OCI-LY3 (cell line): Measurements from ENCODE around the gene SLC8A1.

Source experiments
- H2AFZ ChIP-seq: fragments of 200-600, 300-600 bp; shearing (Covaris generic); 2 replicates; pipeline ENCODE4 v1.6.0; 2014; ENCODE audit warnings: antibody characterized with exemption, low read depth, low read length
- H3K27ac ChIP-seq: fragments of 200-600, 300-600 bp; sonication (generic); 2 replicates; pipeline ENCODE4 v1.5.1; 2014; ENCODE audit warnings: mild to moderate bottlenecking, low read length, moderate library complexity, mixed read lengths
- H3K27me3 ChIP-seq: fragments of 200-600, 300-600 bp; sonication (generic); 2 replicates; pipeline ENCODE4 v1.6.1; 2014; ENCODE audit warnings: low read depth, low read length, mixed read lengths
- H3K36me3 ChIP-seq: fragments of 200-600, 300-600 bp; sonication (generic); replicated peaks from 2 replicates; pipeline ENCODE3; 2014; ENCODE audit warnings: low read depth, low read length, mixed read lengths
- H3K4me1 ChIP-seq: fragments of 300-600, 200-600 bp; sonication (generic); 2 replicates; pipeline ENCODE4 v1.6.1; 2014; ENCODE audit warnings: low read length, mixed read lengths
- H3K4me2 ChIP-seq: fragments of 200-600, 300-600 bp; sonication (generic); 2 replicates; pipeline ENCODE4 v1.6.1; 2014; ENCODE audit warnings: low read length, mixed read lengths
- H3K4me3 ChIP-seq: fragments of 300-600, 200-600 bp; sonication (generic); 2 replicates; pipeline ENCODE4 v1.5.1; 2014; ENCODE audit warnings: antibody characterized with exemption, mild to moderate bottlenecking, low read length, moderate library complexity
- H3K79me2 ChIP-seq: fragments of 300-600, 200-600 bp; shearing (Covaris generic); 2 replicates; pipeline ENCODE4 v1.6.1; 2014; ENCODE audit warnings: mild to moderate bottlenecking, low read length, mixed read lengths
- H3K9ac ChIP-seq: fragments of 300-600, 200-600 bp; shearing (Covaris generic); 2 replicates; pipeline ENCODE4 v1.6.0; 2014; ENCODE audit warnings: mild to moderate bottlenecking, low read length, moderate library complexity
- H3K9me3 ChIP-seq: fragments of 200-600, 300-600 bp; shearing (Covaris generic); 2 replicates; pipeline ENCODE4 v1.6.1; 2014; ENCODE audit warnings: low read length, mixed read lengths; ENCODE audit not compliant: insufficient read depth
- H4K20me1 ChIP-seq: fragments of 200-600, 300-600 bp; sonication (generic); 2 replicates; pipeline ENCODE4 v1.6.1; 2016; ENCODE audit warnings: low read length, mixed read lengths; ENCODE audit not compliant: insufficient read depth
- EZH2phosphoT487 ChIP-seq: fragments of 200-600 bp; shearing (Covaris generic); IDR thresholded peaks from 2 replicates; pipeline ENCODE4 v1.6.1; 2018; ENCODE audit warnings: antibody characterized with exemption, mixed run types, low read depth
- TF ChIP-seq, protein P1 (sequence below): fragments of 200-600, 300-600 bp; sonication (generic); IDR thresholded peaks from 2 replicates; pipeline ENCODE4 v1.5.1; 2014; ENCODE audit warnings: antibody characterized with exemption, low read length, low read depth

SLC8A1 gene

DNA sequence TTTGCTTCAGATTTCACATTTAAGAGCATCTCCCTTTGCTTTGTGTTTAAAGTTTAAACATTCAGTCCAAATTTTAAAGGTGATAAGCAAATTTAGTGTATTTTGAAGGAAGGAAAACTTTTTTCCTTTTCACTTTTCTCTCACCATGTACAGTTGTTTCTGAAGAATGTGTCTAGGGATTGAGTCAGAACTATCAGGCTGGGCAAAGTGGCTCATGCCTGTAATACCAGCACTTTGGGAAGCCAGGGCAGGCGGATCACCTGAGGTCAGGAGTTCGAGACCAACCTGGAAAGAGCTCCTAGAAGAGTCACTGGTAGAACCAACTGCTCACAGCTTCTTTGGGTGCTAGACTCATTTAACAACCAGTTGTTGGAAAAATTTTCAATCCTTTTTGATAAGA lies 345.8 kb downstream of the SLC8A1 start:
- peaks cover 27% of the 10 kb centered on the region for H3K27me3 ChIP-seq
- H3K79me2 ChIP-seq, result no peaks in the 10 kb centered on the region
- no peak overlapping the region for H3K4me3 ChIP-seq
- peaks cover 22% of the 10 kb centered on the region for H3K4me1 ChIP-seq
- H3K27ac ChIP-seq, result no peak overlapping the region
- no peaks in the 10 kb centered on the region for H4K20me1 ChIP-seq
- H3K4me2 ChIP-seq, result no peak overlapping the region
- no peaks in the 10 kb centered on the region for H3K9me3 ChIP-seq
- H3K9ac ChIP-seq, result no peak overlapping the region
- no peaks in the 10 kb centered on the region for H3K36me3 ChIP-seq
- H2AFZ ChIP-seq, result no peak overlapping the region
- TF ChIP-seq, protein P1, sequence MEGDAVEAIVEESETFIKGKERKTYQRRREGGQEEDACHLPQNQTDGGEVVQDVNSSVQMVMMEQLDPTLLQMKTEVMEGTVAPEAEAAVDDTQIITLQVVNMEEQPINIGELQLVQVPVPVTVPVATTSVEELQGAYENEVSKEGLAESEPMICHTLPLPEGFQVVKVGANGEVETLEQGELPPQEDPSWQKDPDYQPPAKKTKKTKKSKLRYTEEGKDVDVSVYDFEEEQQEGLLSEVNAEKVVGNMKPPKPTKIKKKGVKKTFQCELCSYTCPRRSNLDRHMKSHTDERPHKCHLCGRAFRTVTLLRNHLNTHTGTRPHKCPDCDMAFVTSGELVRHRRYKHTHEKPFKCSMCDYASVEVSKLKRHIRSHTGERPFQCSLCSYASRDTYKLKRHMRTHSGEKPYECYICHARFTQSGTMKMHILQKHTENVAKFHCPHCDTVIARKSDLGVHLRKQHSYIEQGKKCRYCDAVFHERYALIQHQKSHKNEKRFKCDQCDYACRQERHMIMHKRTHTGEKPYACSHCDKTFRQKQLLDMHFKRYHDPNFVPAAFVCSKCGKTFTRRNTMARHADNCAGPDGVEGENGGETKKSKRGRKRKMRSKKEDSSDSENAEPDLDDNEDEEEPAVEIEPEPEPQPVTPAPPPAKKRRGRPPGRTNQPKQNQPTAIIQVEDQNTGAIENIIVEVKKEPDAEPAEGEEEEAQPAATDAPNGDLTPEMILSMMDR, result no peak
- TF ChIP-seq EZH2phosphoT487, result no peak

DNA sequence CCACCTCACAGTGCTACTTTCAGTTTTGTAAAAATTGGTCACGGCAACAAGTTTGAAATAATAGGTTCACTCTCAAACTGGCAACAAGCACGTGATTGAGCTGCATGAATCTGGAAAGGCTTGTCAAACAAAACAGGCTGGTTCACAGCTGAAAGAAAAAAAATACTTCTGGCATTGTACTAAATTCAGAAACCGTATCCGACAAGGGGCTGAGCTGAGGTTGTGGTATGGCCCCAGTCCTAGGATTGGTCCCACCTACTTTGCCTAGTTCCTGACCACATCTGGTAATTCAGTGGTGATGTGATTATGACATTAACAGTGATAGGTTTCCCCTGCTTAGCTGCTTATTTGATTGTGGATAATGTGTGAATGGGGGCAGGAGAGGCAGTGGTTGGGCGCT lies 346.3 kb downstream of the SLC8A1 start:
- H3K4me2 ChIP-seq, result no peak overlapping the region
- no peak overlapping the region for H3K9ac ChIP-seq
- H3K27me3 ChIP-seq, result peaks cover 27% of the 10 kb centered on the region
- no peaks in the 10 kb centered on the region for H3K79me2 ChIP-seq
- H2AFZ ChIP-seq, result no peak overlapping the region
- H4K20me1 ChIP-seq, result no peaks in the 10 kb centered on the region
- TF ChIP-seq EZH2phosphoT487, result no peak
- TF ChIP-seq, protein P1, result no peak
- no peaks in the 10 kb centered on the region for H3K36me3 ChIP-seq
- no peak overlapping the region for H3K27ac ChIP-seq
- no peak overlapping the region for H3K4me3 ChIP-seq
- H3K9me3 ChIP-seq, result no peaks in the 10 kb centered on the region
- peaks cover 26% of the 10 kb centered on the region for H3K4me1 ChIP-seq

DNA sequence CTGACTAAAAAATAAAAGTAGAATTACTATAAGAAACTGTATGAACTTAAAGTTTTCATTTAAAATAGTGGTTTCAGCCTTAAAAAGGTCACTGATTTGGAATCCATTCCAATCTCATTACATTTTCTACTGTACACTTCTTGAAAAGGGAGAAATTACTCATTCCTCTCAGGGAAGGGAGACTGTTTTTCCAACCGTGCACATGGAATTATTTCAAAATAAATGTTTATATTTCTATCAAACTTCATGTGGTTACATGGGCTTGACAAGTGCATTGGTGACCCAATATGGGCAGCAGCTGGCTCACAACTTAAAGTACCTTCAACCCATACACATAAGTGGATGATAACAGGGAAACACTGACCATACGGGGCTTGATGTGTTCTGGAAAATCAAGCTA lies 348.3 kb downstream of the SLC8A1 start:
- H2AFZ ChIP-seq, result no peak overlapping the region
- H3K79me2 ChIP-seq, result no peaks in the 10 kb centered on the region
- H3K4me2 ChIP-seq, result no peak overlapping the region
- H3K27ac ChIP-seq, result no peak overlapping the region
- H4K20me1 ChIP-seq, result no peaks in the 10 kb centered on the region
- no peak for TF ChIP-seq EZH2phosphoT487
- TF ChIP-seq, protein P1, result no peak
- H3K4me3 ChIP-seq, result no peak overlapping the region
- H3K36me3 ChIP-seq, result no peaks in the 10 kb centered on the region
- H3K9ac ChIP-seq, result no peak overlapping the region
- H3K4me1 ChIP-seq, result peaks cover 31% of the 10 kb centered on the region
- peaks cover 39% of the 10 kb centered on the region for H3K27me3 ChIP-seq
- no peaks in the 10 kb centered on the region for H3K9me3 ChIP-seq

DNA sequence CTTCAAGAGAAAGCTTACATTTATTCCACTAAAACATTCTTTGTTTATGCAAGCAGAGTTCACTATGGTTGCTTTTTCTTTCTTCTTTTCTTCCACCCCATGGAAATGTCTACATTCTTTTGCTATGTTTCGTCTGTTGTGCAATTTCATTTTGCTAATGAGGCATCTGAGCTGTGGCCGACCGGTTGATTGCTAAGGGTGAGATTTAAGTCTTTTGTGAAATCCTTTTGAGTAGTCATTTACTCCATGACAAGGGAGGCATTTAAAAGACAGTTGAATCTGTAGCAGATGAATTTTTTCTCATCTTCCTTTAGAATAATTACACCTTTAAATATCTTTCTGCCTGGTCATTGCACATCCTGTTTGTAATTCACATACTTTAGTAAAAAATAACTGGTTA lies 348.7 kb downstream of the SLC8A1 start:
- no peak overlapping the region for H3K9ac ChIP-seq
- H3K36me3 ChIP-seq, result no peaks in the 10 kb centered on the region
- no peak overlapping the region for H2AFZ ChIP-seq
- H4K20me1 ChIP-seq, result no peaks in the 10 kb centered on the region
- peaks cover 39% of the 10 kb centered on the region for H3K27me3 ChIP-seq
- no peak overlapping the region for H3K27ac ChIP-seq
- no peaks in the 10 kb centered on the region for H3K9me3 ChIP-seq
- H3K4me3 ChIP-seq, result no peak overlapping the region
- TF ChIP-seq, protein P1, result no peak
- no peak for TF ChIP-seq EZH2phosphoT487
- H3K4me1 ChIP-seq, result peaks cover 31% of the 10 kb centered on the region
- H3K4me2 ChIP-seq, result no peak overlapping the region
- no peaks in the 10 kb centered on the region for H3K79me2 ChIP-seq
